Smooth muscle cell (in vitro differentiated cells): ENCODE results near the gene SELP. TPM values are rescaled to one million over a fixed set of nuclear protein-coding genes. Genes with fewer than 3 reads are reported as not detected.

Source experiments
- DNase-seq: peaks from one replicate; lab custom pipeline; 2025; ENCODE audit not compliant: unreplicated experiment; lab: John Stamatoyannopoulos, UW
- H2AFZ ChIP-seq: fragments of 200-600 bp; sonication (generic); 2 replicates; pipeline ENCODE4 v1.6.0; 2016; ENCODE audit warnings: antibody characterized with exemption, low read depth, mild to moderate bottlenecking
- H3F3A ChIP-seq: fragments of 200-600 bp; sonication (generic); 2 replicates; pipeline ENCODE4 v1.6.0; 2017; ENCODE audit warnings: antibody characterized with exemption, low read depth
- H3K27ac ChIP-seq: fragments of 200-600 bp; sonication (generic); 2 replicates; pipeline ENCODE4 v1.5.1; 2016; ENCODE audit warnings: low read depth, mild to moderate bottlenecking
- H3K27me3 ChIP-seq: fragments of 200-600 bp; sonication (generic); 2 replicates; pipeline ENCODE4 v1.6.1; 2016; ENCODE audit warnings: low read depth, mild to moderate bottlenecking
- H3K36me3 ChIP-seq: fragments of 200-600 bp; sonication (generic); 2 replicates; pipeline ENCODE4 v1.5.1; 2016; ENCODE audit warnings: low read depth
- H3K4me1 ChIP-seq: fragments of 200-600 bp; sonication (generic); 2 replicates; pipeline ENCODE4 v1.5.1; 2016; ENCODE audit warnings: low read depth
- H3K4me2 ChIP-seq: fragments of 200-600 bp; sonication (generic); 2 replicates; pipeline ENCODE4 v1.6.0; 2016; ENCODE audit warnings: mild to moderate bottlenecking
- H3K4me3 ChIP-seq: fragments of 200-600 bp; sonication (generic); 2 replicates; pipeline ENCODE4 v1.5.1; 2016; ENCODE audit warnings: mild to moderate bottlenecking
- H3K79me2 ChIP-seq: fragments of 200-600 bp; sonication (generic); 2 replicates; pipeline ENCODE4 v1.6.0; 2016; ENCODE audit warnings: low read depth, mild to moderate bottlenecking
- H3K9ac ChIP-seq: fragments of 200-600 bp; sonication (generic); 2 replicates; pipeline ENCODE4 v1.6.0; 2016; ENCODE audit warnings: low read depth
- H3K9me3 ChIP-seq: fragments of 200-600 bp; sonication (generic); replicated peaks from 2 replicates; pipeline ENCODE4 v1.5.1; 2016; ENCODE audit warnings: low read depth
- H4K20me1 ChIP-seq: fragments of 200-600 bp; sonication (generic); 2 replicates; pipeline ENCODE4 v1.6.0; 2016; ENCODE audit warnings: low read depth
- CTCF ChIP-seq: fragments of 200-600 bp; sonication (generic); IDR thresholded peaks from 2 replicates; pipeline ENCODE4 v1.5.1; 2017; ENCODE audit warnings: borderline replicate concordance, mild to moderate bottlenecking, antibody characterized with exemption; ENCODE audit not compliant: insufficient read depth, poor library complexity, severe bottlenecking
- WGBS: methylation state at CpG from one replicate; pipeline ENCODE4 v1.1.7; 2016; ENCODE audit warnings: low lambda C conversion rate; 5-methylcytosine and 5-hydroxymethylcytosine counted together
- polyA plus RNA-seq: library from polyadenylated mRNA; unstranded; fragments of >200 nt; fragmentation: Nextera tagmentation; extraction: Ambion mirVana; gene quantifications from 2 replicates; pipeline ENCODE4 v1.2.1, GENCODE V29; 2016
- total RNA-seq: library from RNA; depleted of rRNA; stranded (reverse); fragments of >200 nt; gene quantifications from 2 replicates; pipeline ENCODE4 v1.2.3, GENCODE V29; 2014

Gene SELP
- total and polyA plus RNA-seq, 2 experiments from 2014 or later = not detected

- no peaks in the 10 kb centered on the region for H3K79me2 ChIP-seq
- no peaks in the 10 kb centered on the region for H3K4me1 ChIP-seq
- no peak overlapping the region for H3K9ac ChIP-seq
- H3K9me3 ChIP-seq = no peaks in the 10 kb centered on the region
- H4K20me1 ChIP-seq = no peaks in the 10 kb centered on the region
- no peak overlapping the region for H3K4me2 ChIP-seq
- H3K27me3 ChIP-seq = no peaks in the 10 kb centered on the region
- no peak overlapping the region for H2AFZ ChIP-seq
- H3F3A ChIP-seq = no peaks in the 10 kb centered on the region
- no peak overlapping the region for H3K4me3 ChIP-seq
- 86% methylated on average over 2 of the region's 2 CpGs for WGBS
- no peaks in the 10 kb centered on the region for H3K36me3 ChIP-seq
- no peak for TF ChIP-seq CTCF
- no peak overlapping the region for H3K27ac ChIP-seq
- no peak for DNase-seq
Observed at GRCh38 chr1:169651035-169651434, 21.1 kb upstream of the SELP start.

GRCh38 chr1:169650551-169650950 lies 20.6 kb upstream of the SELP start:
- 80% methylated on average over 4 of the region's 4 CpGs for whole genome bisulfite sequencing
- no peak for TF ChIP-seq CTCF
- Histone ChIP-seq H3K79me2 (no peaks in the 10 kb centered on the region), H3K9ac (no peak overlapping the region), H3K27ac (no peak overlapping the region), H3F3A (no peaks in the 10 kb centered on the region), H2AFZ (no peak overlapping the region), H3K4me3 (no peak overlapping the region), H3K4me2 (no peak overlapping the region), H3K36me3 (no peaks in the 10 kb centered on the region), H3K9me3 (no peaks in the 10 kb centered on the region), H3K4me1 (no peaks in the 10 kb centered on the region), H4K20me1 (no peaks in the 10 kb centered on the region), H3K27me3 (no peaks in the 10 kb centered on the region)
- no peak for DNase-seq

GRCh38 chr1:169648709-169649108 lies 18.8 kb upstream of the SELP start:
- 81% methylated on average over 1 of the region's 1 CpG for WGBS
- no peaks in the 10 kb centered on the region for H3K36me3 ChIP-seq
- no peak for TF ChIP-seq CTCF
- no peaks in the 10 kb centered on the region for H3K4me1 ChIP-seq
- H3K27me3 ChIP-seq = no peaks in the 10 kb centered on the region
- no peak overlapping the region for H3K4me2 ChIP-seq
- H4K20me1 ChIP-seq = no peaks in the 10 kb centered on the region
- H3K9me3 ChIP-seq = no peaks in the 10 kb centered on the region
- DNase-seq = no peak
- H3K4me3 ChIP-seq = no peak overlapping the region
- H2AFZ ChIP-seq = no peak overlapping the region
- H3K27ac ChIP-seq = no peak overlapping the region
- no peaks in the 10 kb centered on the region for H3K79me2 ChIP-seq
- no peaks in the 10 kb centered on the region for H3F3A ChIP-seq
- no peak overlapping the region for H3K9ac ChIP-seq

- H3K4me3 ChIP-seq = no peak overlapping the region
- TF ChIP-seq CTCF = no peak
- H3K36me3 ChIP-seq = no peaks in the 10 kb centered on the region
- no peak for DNase-seq
- H3K4me1 ChIP-seq = no peaks in the 10 kb centered on the region
- H3K4me2 ChIP-seq = no peak overlapping the region
- no peak overlapping the region for H2AFZ ChIP-seq
- H3F3A ChIP-seq = no peaks in the 10 kb centered on the region
- 65% methylated on average over 2 of the region's 2 CpGs for WGBS
- H3K27me3 ChIP-seq = no peaks in the 10 kb centered on the region
- no peaks in the 10 kb centered on the region for H3K79me2 ChIP-seq
- no peaks in the 10 kb centered on the region for H3K9me3 ChIP-seq
- no peak overlapping the region for H3K27ac ChIP-seq
- no peaks in the 10 kb centered on the region for H4K20me1 ChIP-seq
- H3K9ac ChIP-seq = no peak overlapping the region
Observed at GRCh38 chr1:169648187-169648586, 18.3 kb upstream of the SELP start.
